Spleen (tissue), 7 donors: ENCODE measurements around the gene TBC1D9B.

Experiments used
- POLR2A ChIP-seq, 3 donors: fragments of 450-650 bp; IDR thresholded peaks; one replicate each; pipeline ENCODE4 v1.5.1; 2017; ENCODE audit warnings: antibody characterized with exemption in 3 of 3, mild to moderate bottlenecking in 1 of 3
- POLR2AphosphoS5 ChIP-seq, 3 donors: sonication (generic); formaldehyde crosslinking; IDR thresholded peaks; one replicate each; pipeline ENCODE4 v1.5.1; 2017; ENCODE audit warnings: antibody characterized with exemption in 3 of 3
- TF ChIP-seq, protein P1 (sequence below), 11 experiments: fragments of 200-600 bp in 7 of 11; fragments of 450-650 bp in 4 of 11; sonication (generic) in 4 of 11; IDR thresholded peaks in 8 of 11; conservative IDR thresholded peaks in 3 of 11; 1 replicate in 7 of 11; 2 replicates in 4 of 11; pipeline versions ENCODE4 v1.4.0 to v1.8.0; 2016 to 2021; ENCODE audit warnings: antibody characterized with exemption in 11 of 11, inconsistent platforms in 4 of 11, mild to moderate bottlenecking in 1 of 11
- donor health status: DM: no; HTN: no; CAD: no; lungs with moderate emphysema.
- donor health status: DM: no; HTN: no; CAD: no.
- donor health status: DM: no; HTN: no; CAD: no.

DNA sequence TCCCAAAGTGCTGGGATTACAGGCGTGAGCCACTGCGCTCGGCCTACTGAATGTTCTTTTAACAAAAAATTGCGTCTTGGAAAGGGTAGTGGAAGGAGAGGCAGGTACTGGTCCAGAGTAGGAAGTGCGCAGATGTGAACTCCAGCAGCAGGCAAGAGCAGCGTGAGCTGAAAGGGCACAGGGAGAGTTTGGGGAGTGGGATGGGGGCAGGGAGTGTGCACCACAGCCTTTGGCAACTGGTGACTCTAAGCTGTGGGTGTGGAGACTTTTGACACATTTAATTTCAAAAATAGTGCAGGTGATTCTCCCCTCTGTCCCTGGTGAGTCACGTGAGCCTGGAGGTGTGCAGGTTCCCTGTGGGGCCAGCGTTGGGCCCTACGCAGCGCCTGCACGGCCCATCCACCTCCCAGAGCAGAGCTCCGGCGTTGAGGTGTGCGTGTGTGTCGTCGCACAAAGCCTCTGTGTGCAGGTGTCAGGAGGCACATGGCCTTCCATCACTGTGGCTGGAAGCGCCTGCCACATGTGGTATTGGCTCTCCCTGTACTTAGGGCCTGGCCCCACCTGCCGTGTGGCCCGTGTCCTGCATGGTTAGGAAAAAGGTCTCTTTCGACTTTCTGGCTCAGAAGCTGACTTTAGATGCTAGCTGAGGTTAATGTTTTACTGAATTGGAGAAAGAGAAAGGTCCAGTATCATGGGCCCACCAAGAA, 75.5 kb downstream of the TBC1D9B start:
- TF ChIP-seq, protein P1, sequence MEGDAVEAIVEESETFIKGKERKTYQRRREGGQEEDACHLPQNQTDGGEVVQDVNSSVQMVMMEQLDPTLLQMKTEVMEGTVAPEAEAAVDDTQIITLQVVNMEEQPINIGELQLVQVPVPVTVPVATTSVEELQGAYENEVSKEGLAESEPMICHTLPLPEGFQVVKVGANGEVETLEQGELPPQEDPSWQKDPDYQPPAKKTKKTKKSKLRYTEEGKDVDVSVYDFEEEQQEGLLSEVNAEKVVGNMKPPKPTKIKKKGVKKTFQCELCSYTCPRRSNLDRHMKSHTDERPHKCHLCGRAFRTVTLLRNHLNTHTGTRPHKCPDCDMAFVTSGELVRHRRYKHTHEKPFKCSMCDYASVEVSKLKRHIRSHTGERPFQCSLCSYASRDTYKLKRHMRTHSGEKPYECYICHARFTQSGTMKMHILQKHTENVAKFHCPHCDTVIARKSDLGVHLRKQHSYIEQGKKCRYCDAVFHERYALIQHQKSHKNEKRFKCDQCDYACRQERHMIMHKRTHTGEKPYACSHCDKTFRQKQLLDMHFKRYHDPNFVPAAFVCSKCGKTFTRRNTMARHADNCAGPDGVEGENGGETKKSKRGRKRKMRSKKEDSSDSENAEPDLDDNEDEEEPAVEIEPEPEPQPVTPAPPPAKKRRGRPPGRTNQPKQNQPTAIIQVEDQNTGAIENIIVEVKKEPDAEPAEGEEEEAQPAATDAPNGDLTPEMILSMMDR (IDR thresholded peaks at IDR 0.05 in 8 of 11, conservative IDR thresholded peaks at IDR 0.05 in 3 of 11), result no peak
- TF ChIP-seq POLR2A (IDR thresholded peaks at IDR 0.05) (no peak), POLR2AphosphoS5 (IDR thresholded peaks at IDR 0.05) (peak; percentile 43 to 77 (median 54))
